H1 (cell line): Measurements from ENCODE around the gene RARA. TPM values are rescaled to one million over a fixed set of nuclear protein-coding genes. Genes with fewer than 3 reads are reported as not detected.
"Not testable (repeated sequence)": the region's sequence is repeated elsewhere in the genome, so short reads cannot be mapped to it uniquely, and the experiment has no call there.

Source experiments
- CTCF ChIA-PET: fragments of 300-600 bp; sonication (Branson Sonifier 250); formaldehyde crosslinking; loops from one replicate; lab custom pipeline; 2021; ENCODE audit not compliant: partially characterized antibody; lab: Charles Lee
- POLR2A ChIA-PET: fragments of 300-600 bp; sonication (Branson Sonifier 250); formaldehyde crosslinking; loops from one replicate; lab custom pipeline; 2021; ENCODE audit warnings: inconsistent platforms; ENCODE audit not compliant: partially characterized antibody; lab: Charles Lee
- DNase-seq, 2 experiments: peaks; one replicate each; pipeline versions ENCODE4 v3.0.0 to v3.0.0-alpha.2; 2010 to 2022; ENCODE audit warnings: low spot score in 2 of 2, low read depth in 1 of 2, mixed read lengths in 1 of 2
- FAIRE-seq: peaks from 2 replicates; lab custom pipeline; 2011; peaks lifted over from hg19 to GRCh38; lab: Jason Lieb, UNC
- H2AFZ ChIP-seq: 2 replicates; pipeline ENCODE4 v1.8.1; 2012; ENCODE audit warnings: low read length, inconsistent platforms
- H2AK5ac ChIP-seq: 2 replicates; pipeline ENCODE4 v1.6.1; 2013; ENCODE audit warnings: low read depth, low read length
- H2BK120ac ChIP-seq: replicated peaks from 2 replicates; pipeline ENCODE3; 2013; ENCODE audit warnings: low read depth, low read length, inconsistent platforms
- H2BK12ac ChIP-seq: 2 replicates; pipeline ENCODE4 v1.6.1; 2013; ENCODE audit warnings: low read depth, low read length
- H2BK15ac ChIP-seq: 2 replicates; pipeline ENCODE4 v1.6.1; 2013; ENCODE audit warnings: low read length
- H2BK20ac ChIP-seq: 2 replicates; pipeline ENCODE4 v1.6.1; 2013; ENCODE audit warnings: low read length
- H2BK5ac ChIP-seq: 2 replicates; pipeline ENCODE4 v1.6.1; 2013; ENCODE audit warnings: low read depth, low read length
- H3K14ac ChIP-seq: 2 replicates; pipeline ENCODE4 v1.6.1; 2013; ENCODE audit warnings: inconsistent platforms; ENCODE audit not compliant: insufficient read length
- H3K18ac ChIP-seq: 2 replicates; pipeline ENCODE4 v1.6.1; 2013; ENCODE audit warnings: low read length; ENCODE audit errors: extremely low read depth
- H3K23ac ChIP-seq: 2 replicates; pipeline ENCODE4 v1.6.1; 2013; ENCODE audit warnings: inconsistent platforms; ENCODE audit not compliant: insufficient read length
- H3K23me2 ChIP-seq: 2 replicates; pipeline ENCODE4 v1.6.1; 2013; ENCODE audit warnings: low read depth, low read length
- H3K27ac ChIP-seq: 2 replicates; pipeline ENCODE4 v1.6.1; 2011; ENCODE audit warnings: low read depth, low read length, inconsistent platforms
- H3K27me3 ChIP-seq, 4 experiments: replicated peaks in 1 of 4; 1 replicate in 1 of 4; 2 replicates in 3 of 4; pipeline versions ENCODE4 v1.6.1 to v1.8.1; 2011 to 2013; ENCODE audit warnings: low read length in 3 of 4, mild to moderate bottlenecking in 3 of 4, inconsistent platforms in 2 of 4, mixed read lengths in 2 of 4, moderate library complexity in 1 of 4; ENCODE audit not compliant: control insufficient read depth in 3 of 4, insufficient read depth in 3 of 4; ENCODE audit errors: extremely low read depth in 1 of 4
- H3K36me3 ChIP-seq, 4 experiments: 2 replicates each; pipeline versions ENCODE4 v1.6.1 to v1.8.1; 2011 to 2013; ENCODE audit warnings: mild to moderate bottlenecking in 4 of 4, low read length in 3 of 4, moderate library complexity in 2 of 4, control low read depth in 1 of 4, inconsistent platforms in 1 of 4; ENCODE audit not compliant: insufficient read depth in 4 of 4, control insufficient read depth in 2 of 4
- H3K4ac ChIP-seq: replicated peaks from 2 replicates; pipeline ENCODE3; 2013; ENCODE audit warnings: low read length, low read depth, mixed read lengths, inconsistent platforms; ENCODE audit not compliant: insufficient read length
- H3K4me1 ChIP-seq, 4 experiments: replicated peaks in 1 of 4; 1 replicate in 1 of 4; 2 replicates in 3 of 4; pipeline versions ENCODE4 v1.6.1 to v1.8.1; 2011 to 2013; ENCODE audit warnings: low read length in 3 of 4, inconsistent platforms in 2 of 4, mixed read lengths in 1 of 4; ENCODE audit not compliant: insufficient read depth in 4 of 4, control insufficient read depth in 3 of 4
- H3K4me2 ChIP-seq, 2 experiments: 2 replicates each; pipeline versions ENCODE4 v1.6.1 to v1.8.1; 2011 to 2013; ENCODE audit warnings: low read depth in 2 of 2, low read length in 2 of 2, control low read depth in 1 of 2, inconsistent platforms in 1 of 2, mild to moderate bottlenecking in 1 of 2; ENCODE audit not compliant: insufficient read depth in 1 of 2
- H3K4me3 ChIP-seq, 4 experiments: fragments of 200-600, 300-600 bp in 1 of 4; sonication (generic), shearing (Covaris generic), sonication (Bioruptor Twin) in 1 of 4; 2 replicates each; pipeline versions ENCODE4 v1.5.1 to v1.8.1; 2011 to 2016; ENCODE audit warnings: low read length in 4 of 4, low read depth in 3 of 4, control low read depth in 2 of 4, inconsistent platforms in 2 of 4, mild to moderate bottlenecking in 2 of 4, mixed read lengths in 1 of 4, moderate library complexity in 1 of 4; ENCODE audit not compliant: insufficient read depth in 2 of 4; ENCODE audit errors: extremely low read depth in 1 of 4
- H3K56ac ChIP-seq: replicated peaks from 2 replicates; pipeline ENCODE3; 2013; ENCODE audit warnings: low read depth, mild to moderate bottlenecking, mixed read lengths, low read length, inconsistent platforms; ENCODE audit not compliant: insufficient read length
- H3K79me1 ChIP-seq: 2 replicates; pipeline ENCODE4 v1.6.1; 2013; ENCODE audit warnings: low read depth, low read length, control low read depth
- H3K79me2 ChIP-seq, 2 experiments: 2 replicates each; pipeline versions ENCODE4 v1.6.1 to v1.8.1; 2012 to 2013; ENCODE audit warnings: low read length in 2 of 2, mild to moderate bottlenecking in 2 of 2, inconsistent platforms in 1 of 2; ENCODE audit not compliant: insufficient read depth in 2 of 2, control insufficient read depth in 1 of 2
- H3K9ac ChIP-seq, 4 experiments: replicated peaks in 1 of 4; 1 replicate in 1 of 4; 2 replicates in 3 of 4; pipeline versions ENCODE4 v1.6.1 to v1.8.1; 2011 to 2013; ENCODE audit warnings: low read depth in 3 of 4, low read length in 3 of 4, control low read depth in 2 of 4, mild to moderate bottlenecking in 2 of 4, moderate library complexity in 2 of 4, inconsistent platforms in 1 of 4; ENCODE audit errors: extremely low read depth in 1 of 4
- H3K9me3 ChIP-seq, 2 experiments: 2 replicates each; pipeline versions ENCODE4 v1.6.1 to v1.8.1; 2012 to 2013; ENCODE audit warnings: mild to moderate bottlenecking in 2 of 2, moderate library complexity in 2 of 2, control low read depth in 1 of 2, inconsistent platforms in 1 of 2, low read depth in 1 of 2, low read length in 1 of 2, mixed read lengths in 1 of 2; ENCODE audit not compliant: insufficient read depth in 2 of 2
- H4K20me1 ChIP-seq, 2 experiments: replicated peaks in 1 of 2; 2 replicates each; pipeline versions ENCODE3 to v1.8.1; 2011 to 2013; ENCODE audit warnings: inconsistent platforms in 2 of 2, low read length in 2 of 2, mild to moderate bottlenecking in 1 of 2; ENCODE audit not compliant: insufficient read depth in 2 of 2, control insufficient read depth in 1 of 2
- H4K5ac ChIP-seq: 2 replicates; pipeline ENCODE4 v1.6.1; 2013; ENCODE audit warnings: low read length, low read depth, mixed read lengths, inconsistent platforms; ENCODE audit not compliant: insufficient read length
- H4K8ac ChIP-seq: 2 replicates; pipeline ENCODE4 v1.8.0; 2013; ENCODE audit warnings: mild to moderate bottlenecking, moderate library complexity, low read length, inconsistent platforms; ENCODE audit not compliant: insufficient read depth; ENCODE audit errors: extremely low read depth
- H4K91ac ChIP-seq: replicated peaks from 2 replicates; pipeline ENCODE3; 2013; ENCODE audit warnings: low read length, mixed read lengths, inconsistent platforms; ENCODE audit not compliant: insufficient read length
- WGBS, 2 experiments: shearing (Covaris generic) in 1 of 2; methylation state at CpG; one replicate each; pipeline versions ENCODE4 v1.1.6 to v1.1.7; 2013 to 2015; ENCODE audit warnings: low lambda C conversion rate in 2 of 2, mixed read lengths in 2 of 2, inconsistent platforms in 1 of 2, low coverage in 1 of 2, missing lambda C conversion rate in 1 of 2; ENCODE audit not compliant: insufficient replicate concordance in 2 of 2, insufficient coverage in 1 of 2, insufficient read length in 1 of 2; ENCODE audit errors: extremely low coverage in 1 of 2, missing lambda C conversion rate in 1 of 2; 5-methylcytosine and 5-hydroxymethylcytosine counted together
- polyA plus RNA-seq, 7 experiments: library from polyadenylated mRNA; depleted of rRNA in 3 of 7; stranded (reverse) in 5 of 7; unstranded in 2 of 7; fragments of >200 nt in 5 of 7; fragments of 200-250 nt in 2 of 7; gene quantifications; 1 replicate in 5 of 7; 2 replicates in 1 of 7; 4 replicates in 1 of 7; pipeline versions ENCODE4 v1.2.1 to v1.2.3, GENCODE V29; 2011 to 2013; ENCODE audit warnings: missing spikeins in 2 of 7, mixed read lengths in 2 of 7
- total RNA-seq: library from RNA; stranded (reverse); fragmentation: NEBNext Ultra II Directional; extraction: Animal tissue kit (Norgen Biotek cat#: 25700); gene quantifications from 2 replicates; pipeline ENCODE4 v1.2.1, GENCODE V29; 2021

Gene RARA
- total and polyA plus RNA-seq, 2 of the 8 experiments (the other 6 are each of a cell fraction or from before 2014, with no cell fraction given) = 4.4 to 16.5 TPM

- not testable (repeated sequence) for H3K9ac ChIP-seq, H3K4me2 ChIP-seq, H3K9me3 ChIP-seq, H3K4me3 ChIP-seq, H3K14ac ChIP-seq, H2BK12ac ChIP-seq, H4K20me1 ChIP-seq, H3K18ac ChIP-seq, H2BK5ac ChIP-seq, H2BK15ac ChIP-seq, H3K79me1 ChIP-seq, H3K23ac ChIP-seq, FAIRE-seq, H4K8ac ChIP-seq, H2BK120ac ChIP-seq, H3K27ac ChIP-seq, H3K36me3 ChIP-seq, H2BK20ac ChIP-seq, DNase-seq, H3K56ac ChIP-seq, H4K5ac ChIP-seq, H2AK5ac ChIP-seq, H3K4ac ChIP-seq, H2AFZ ChIP-seq, H3K79me2 ChIP-seq
- peaks cover 18% of the 10 kb centered on the region; the same call in 1 of the 2 replicates for H3K23me2 ChIP-seq
- H3K27me3 ChIP-seq = peaks cover 8 to 18% (median 15%) of the 10 kb centered on the region in 4 experiments
- ChIA-PET POLR2A (interaction anchor here (0.7 to 1.3 kb wide), 3 partner anchors 9 to 43 kb away, joined by 3 to 4 read pairs (median 3); no protein-coding TSS in a partner anchor), CTCF (interaction anchor here (0.8 to 30.8 kb wide), 5 partner anchors 9 to 108 kb away, joined by 3 to 1198 read pairs (median 4); partner anchors contain the start of gene RARA)
- peaks cover 0 to 18% (median 13%) of the 10 kb centered on the region in 4 experiments; a peak in 6 of 7 replicates for H3K4me1 ChIP-seq
- WGBS, 2 experiments = 92% methylated on average over 9 of the region's 9 CpGs; no CpG with 5 or more reads in 1 of the 2 experiments
- peak overlapping the region; percentile 74 for H4K91ac ChIP-seq
These were observed 58.7 kb downstream of the RARA start for GRCh38 chr17:40367728-40368127.
